HCT116 (cell line): ENCODE data around the gene FAM131C.

Experiments used
- CTCF ChIP-seq, 3 experiments: fragments of 200-600 bp in 1 of 3; sonication (generic) in 1 of 3; IDR thresholded peaks in 2 of 3; conservative IDR thresholded peaks in 1 of 3; 2 replicates each; pipeline ENCODE4 v1.5.1; 2012 to 2017; ENCODE audit warnings: low read depth in 2 of 3, low read length in 2 of 3, antibody characterized with exemption in 1 of 3, borderline replicate concordance in 1 of 3, control low read depth in 1 of 3, mild to moderate bottlenecking in 1 of 3, mixed read lengths in 1 of 3, mixed run types in 1 of 3, moderate library complexity in 1 of 3; ENCODE audit not compliant: insufficient read depth in 1 of 3
- EZH2 ChIP-seq: fragments of 200-600 bp; sonication (generic); IDR thresholded peaks from 2 replicates; pipeline ENCODE4 v1.6.1; 2017; ENCODE audit warnings: antibody characterized with exemption, mixed run types
- POLR2AphosphoS5 ChIP-seq: IDR thresholded peaks from 2 replicates; pipeline ENCODE4 v1.6.1; 2011; ENCODE audit warnings: mild to moderate bottlenecking, low read depth, low read length, moderate library complexity
- YY1 ChIP-seq: IDR thresholded peaks from 2 replicates; pipeline ENCODE4 v1.6.1; 2011; ENCODE audit warnings: low read length, low read depth, moderate library complexity, mild to moderate bottlenecking; ENCODE audit not compliant: insufficient replicate concordance; ENCODE audit errors: extremely low read depth

- TF ChIP-seq POLR2AphosphoS5 (no peak), CTCF (IDR thresholded peaks at IDR 0.05 in 2 of 3, conservative IDR thresholded peaks at IDR 0.05 in 1 of 3; ENCODE audit: borderline replicate concordance in 1 of 3, insufficient read depth in 1 of 3, low read depth in 2 of 3, low read length in 2 of 3) (no peak), EZH2 (no peak), YY1 (no peak)
These were observed 10.0 kb upstream of the FAM131C start for GRCh38 chr1:16083486-16083885.
